Fibroblast of peridontal ligament (primary cell): ENCODE measurements around the gene KCNH1.
A peak's percentile ranks its signal among the peaks of the same experiment; 100 is the strongest.

Experiments
- DNase-seq: peaks from one replicate; pipeline ENCODE4 v3.0.0-alpha.2; 2010; ENCODE audit errors: extremely low read depth

KCNH1 gene

DNA sequence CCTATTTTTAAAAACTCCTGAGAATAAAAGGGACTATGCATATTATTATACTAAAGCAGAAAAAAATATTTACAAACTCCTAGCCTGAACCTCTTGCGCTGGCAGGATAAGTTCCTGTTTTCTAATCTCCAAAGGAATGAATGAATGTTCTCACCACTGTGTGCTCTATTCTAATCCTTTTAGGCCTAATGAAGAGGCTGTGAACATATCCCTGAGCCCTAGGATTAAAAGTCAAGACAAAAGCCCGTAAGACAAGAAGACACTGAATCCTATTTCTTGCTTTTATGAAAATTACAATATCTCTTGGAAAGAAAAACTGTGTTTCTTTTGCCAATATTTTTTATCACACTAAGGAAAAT lies 487.7 kb downstream of the KCNH1 start:
- no peak for DNase-seq

DNA sequence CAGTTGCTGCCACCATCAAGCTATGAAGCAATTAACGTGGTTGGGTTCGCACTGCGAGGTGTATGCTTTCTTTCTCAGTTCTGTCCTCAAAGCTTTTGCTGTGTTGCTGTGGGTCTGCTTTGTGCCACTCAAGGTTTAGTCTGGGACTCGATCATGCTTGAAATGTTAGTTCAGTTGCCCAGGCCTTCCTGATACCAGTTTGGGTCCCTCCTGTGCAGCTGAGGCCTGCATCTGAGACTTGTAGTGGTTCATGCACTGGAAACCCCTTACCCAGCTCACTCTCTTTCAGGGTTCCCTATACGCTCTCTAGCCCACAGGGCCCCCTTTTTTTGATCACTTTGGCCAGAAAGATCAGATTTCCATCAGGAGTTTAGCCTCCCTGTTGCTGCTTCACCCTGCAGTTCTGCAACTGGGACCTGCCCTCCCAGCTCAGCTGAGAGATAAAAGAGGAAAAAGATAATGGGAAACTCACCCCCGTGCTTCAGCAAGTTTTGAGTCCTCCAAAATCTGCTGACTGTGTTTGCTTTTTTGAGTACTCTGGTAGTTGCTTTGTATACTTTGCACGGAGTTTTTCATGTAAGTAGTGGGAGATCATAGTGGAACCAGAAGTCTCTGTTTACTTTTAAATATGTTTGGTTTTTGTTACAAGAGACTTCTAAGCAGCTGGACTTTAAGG lies 488.2 kb downstream of the KCNH1 start:
- DNase-seq = peak; percentile 5

- DNase-seq = no peak
Observed at GRCh38 chr1:210641582-210641981, 492.4 kb downstream of the KCNH1 start.

GRCh38 chr1:210635108-210635507 lies 498.8 kb downstream of the KCNH1 start:
- DNase-seq = no peak

GRCh38 chr1:210633636-210634035 lies 500.3 kb downstream of the KCNH1 start:
- no peak for DNase-seq

DNA sequence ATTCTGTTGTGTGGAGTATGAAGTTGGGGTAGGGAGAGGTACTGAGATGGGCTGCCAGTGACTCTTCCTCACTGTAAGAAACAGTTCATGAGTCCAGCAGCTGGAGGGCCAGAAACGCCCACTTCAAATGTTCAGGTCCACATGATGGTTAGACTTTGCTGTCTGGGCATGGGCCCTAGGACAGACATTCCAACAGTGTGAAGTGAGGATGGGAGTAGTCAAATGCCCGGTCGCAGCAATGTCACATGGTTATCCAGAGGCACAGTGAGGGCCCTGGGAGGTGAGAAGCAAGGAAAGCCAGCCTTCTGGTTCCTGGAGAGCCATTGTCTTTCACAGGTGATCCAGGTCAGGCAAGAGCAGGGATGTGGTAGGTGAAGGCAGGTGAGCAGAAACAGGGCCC lies 500.8 kb downstream of the KCNH1 start:
- DNase-seq = no peak

- no peak for DNase-seq
Observed at GRCh38 chr1:210631399-210631798, 502.5 kb downstream of the KCNH1 start.

DNA sequence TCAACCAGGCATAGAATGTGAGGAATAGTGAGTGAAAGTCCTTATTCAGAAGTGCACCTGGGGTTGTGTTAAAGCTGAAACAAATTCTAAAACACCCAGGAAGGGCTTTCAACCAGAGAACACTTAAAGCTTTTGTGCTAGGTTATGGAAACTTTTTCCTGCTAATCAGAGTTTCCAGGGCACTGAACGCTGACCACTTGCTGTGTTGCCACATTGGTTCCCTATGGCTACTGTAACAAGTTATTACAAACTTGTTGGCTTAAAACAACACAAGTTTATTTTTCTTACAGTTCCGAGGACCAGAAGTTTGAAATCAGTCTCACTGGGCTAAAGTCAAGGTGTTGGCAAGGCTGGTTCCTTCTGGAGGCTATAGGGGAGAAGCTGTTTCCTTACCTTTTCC lies 504.7 kb downstream of the KCNH1 start:
- DNase-seq = no peak

DNA sequence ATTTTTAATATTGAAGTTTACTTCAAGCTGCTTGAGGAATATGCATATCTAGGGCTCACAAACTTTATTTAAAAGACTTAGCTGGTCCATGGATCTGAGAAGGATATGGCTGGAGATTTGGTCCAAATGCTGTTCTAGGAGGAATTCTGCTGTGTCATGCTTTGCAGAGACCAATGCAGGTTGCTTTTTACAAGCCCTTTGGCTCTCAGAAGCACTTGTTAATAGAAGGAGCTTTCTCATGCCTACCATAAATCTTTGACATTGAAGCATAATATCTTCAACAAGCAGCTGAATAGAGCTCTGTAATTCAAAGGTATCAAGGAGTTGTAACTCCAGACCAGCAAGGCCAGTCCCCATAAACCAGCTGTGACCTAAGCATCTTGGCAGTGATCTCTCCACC lies 506.2 kb downstream of the KCNH1 start:
- DNase-seq = peak; percentile 15
